ENCODE measurements around the gene ANKH. TPM values are rescaled to one million over a fixed set of nuclear protein-coding genes. Genes with fewer than 3 reads are reported as not detected.

The ANKH gene
- polyA plus RNA-seq, 2 of the 4 experiments (the other 2 are of a cell fraction): 11.7 to 17.3 TPM

GRCh38 chr5:14908172-14908571 lies 36.6 kb upstream of the ANKH start:
- Histone ChIP-seq H3K4me1 (no peaks in the 10 kb centered on the region), H3K9me3 (no peaks in the 10 kb centered on the region), H3K4me2 (no peak overlapping the region), H3K27ac (no peak overlapping the region), H3K4me3 (no peak overlapping the region)
- ChIA-PET CTCF (no interaction called here), POLR2A (no interaction called here)
- peak in 1 of 2 experiments; percentile 9 for DNase-seq (ENCODE audit: low read depth in 1 of 2, low spot score in 1 of 2)
- WGBS (ENCODE audit: missing lambda C conversion rate): 59% methylated on average over 6 of the region's 6 CpGs
- no peak for ATAC-seq
- no peak for TF ChIP-seq NFE2L2 (conservative IDR thresholded peaks at IDR 0.05; ENCODE audit: low read length)
- TF ChIP-seq CHD2 (IDR thresholded peaks at IDR 0.05; ENCODE audit: low read length, partially characterized antibody): no peak
- TF ChIP-seq RNF2 (IDR thresholded peaks at IDR 0.05; ENCODE audit: borderline replicate concordance, low read depth): no peak
- TF ChIP-seq FOXS1 (CRISPR knock-in tag; IDR thresholded peaks at IDR 0.05): no peak
- no peak for TF ChIP-seq TP53 (CRISPR knock-in tag; IDR thresholded peaks at IDR 0.05)
- no peak for TF ChIP-seq RFX5 (IDR thresholded peaks at IDR 0.05)
- no peak for TF ChIP-seq NR3C1 (IDR thresholded peaks at IDR 0.05)
- TF ChIP-seq ESRRA (IDR thresholded peaks at IDR 0.05; ENCODE audit: borderline replicate concordance, low read length): no peak
- TF ChIP-seq MYC (IDR thresholded peaks at IDR 0.05; ENCODE audit: borderline replicate concordance, low read length): no peak
- no peak for TF ChIP-seq PHF8 (IDR thresholded peaks at IDR 0.05; ENCODE audit: borderline replicate concordance, low read depth)
- no peak for TF ChIP-seq MAZ (IDR thresholded peaks at IDR 0.05; ENCODE audit: borderline replicate concordance, low read depth, low read length)
- TF ChIP-seq FOSB (CRISPR knock-in tag; IDR thresholded peaks at IDR 0.05): no peak
- no peak for TF ChIP-seq EP300 (IDR thresholded peaks at IDR 0.05)
- no peak for TF ChIP-seq POLR2A (IDR thresholded peaks at IDR 0.05; ENCODE audit: low read length)
- TF ChIP-seq HOXB13 (CRISPR knock-in tag; IDR thresholded peaks at IDR 0.05; ENCODE audit: low read depth): no peak
- TF ChIP-seq RCOR1 (IDR thresholded peaks at IDR 0.05; ENCODE audit: low read depth, low read length): no peak
- TF ChIP-seq ATOH8 (CRISPR knock-in tag; IDR thresholded peaks at IDR 0.05; ENCODE audit: low read depth): no peak
- no peak for FAIRE-seq

GRCh38 chr5:14906628-14907027 lies 35.0 kb upstream of the ANKH start:
- Histone ChIP-seq H3K9me3 (no peaks in the 10 kb centered on the region), H3K4me3 (no peak overlapping the region), H3K4me1 (no peaks in the 10 kb centered on the region), H3K27ac (no peak overlapping the region), H3K4me2 (no peak overlapping the region)
- TF ChIP-seq NR3C1 (IDR thresholded peaks at IDR 0.05) (no peak), CBX8 (IDR thresholded peaks at IDR 0.05) (no peak), EHF (CRISPR knock-in tag; IDR thresholded peaks at IDR 0.05) (no peak)
- POLR2A ChIA-PET: no interaction called here
- FAIRE-seq (no peak), ATAC-seq (no peak), DNase-seq (ENCODE audit: low read depth in 1 of 2, low spot score in 1 of 2) (no peak)
- CTCF ChIA-PET: no interaction called here
- 91% methylated on average over 3 of the region's 3 CpGs for WGBS (ENCODE audit: missing lambda C conversion rate)

GRCh38 chr5:14902826-14903560 lies 31.4 kb upstream of the ANKH start:
- Histone ChIP-seq H3K4me2 (no peak overlapping the region), H3K9me3 (no peaks in the 10 kb centered on the region), H3K27ac (no peak overlapping the region), H3K4me1 (0 out of 3 replicates have a peak, but pooled peaks cover 6% of the 10 kb centered on the region), H3K4me3 (no peak overlapping the region)
- TF ChIP-seq ATOH8 (CRISPR knock-in tag; IDR thresholded peaks at IDR 0.05; ENCODE audit: low read depth): no peak
- DNase-seq (ENCODE audit: low read depth in 1 of 2, low spot score in 1 of 2) (no peak), FAIRE-seq (no peak), ATAC-seq (no peak)
- ChIA-PET POLR2A (no interaction called here), CTCF (interaction anchor here (0.7 to 2.5 kb wide), 6 partner anchors 13 to 255 kb away, joined by 3 to 7 read pairs (median 3); no protein-coding TSS in a partner anchor)
- WGBS (ENCODE audit: missing lambda C conversion rate): 84% methylated on average over 14 of the region's 14 CpGs
